T follicular helper cell (primary cell): Measurements from ENCODE around the gene CCDC73.
"Not testable (repeated sequence)": the region's sequence is repeated elsewhere in the genome, so short reads cannot be mapped to it uniquely, and the experiment has no call there.

Source experiments
- DNase-seq: peaks from one replicate; pipeline ENCODE4 v3.0.0-alpha.2; 2020; ENCODE audit warnings: low read depth
- total RNA-seq, 2 experiments: gene quantifications; one replicate each; lab custom pipeline; 2026; lab: John Stamatoyannopoulos, UW

CCDC73 gene
- total RNA-seq = 0 to 0.17 reads per million in 2 experiments

DNA sequence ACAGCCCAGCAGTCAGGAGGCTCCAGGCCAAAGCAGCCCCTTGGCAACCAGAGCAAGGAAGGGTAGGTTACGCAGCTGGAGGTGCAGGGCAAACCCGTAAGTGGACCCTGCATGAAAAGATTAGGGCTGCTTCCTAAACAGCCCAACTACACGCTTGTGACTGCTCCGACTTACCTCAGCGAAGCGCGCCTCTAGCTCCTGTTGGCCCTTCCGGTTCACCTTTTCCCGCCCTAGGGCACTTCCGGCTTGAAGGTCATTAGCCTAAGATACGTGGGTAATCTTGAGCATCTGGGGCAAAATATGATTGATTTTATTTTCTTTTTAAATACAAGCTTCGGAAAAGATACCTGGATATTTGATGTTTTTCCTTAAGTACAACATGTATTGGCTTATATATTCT lies at the start of gene CCDC73:
Gene CCDC73 (minus strand): TSS at position 224 of the 400 bp plus-strand sequence. CDS start 34,419 bp downstream, outside the sequence.
- no peak for DNase-seq

GRCh38 chr11:32843544-32843943 lies 49.1 kb upstream of the CCDC73 start:
- DNase-seq = no peak

GRCh38 chr11:32840587-32840986 lies 46.1 kb upstream of the CCDC73 start:
- no peak for DNase-seq

GRCh38 chr11:32839308-32839707 lies 44.8 kb upstream of the CCDC73 start:
- DNase-seq = no peak

DNA sequence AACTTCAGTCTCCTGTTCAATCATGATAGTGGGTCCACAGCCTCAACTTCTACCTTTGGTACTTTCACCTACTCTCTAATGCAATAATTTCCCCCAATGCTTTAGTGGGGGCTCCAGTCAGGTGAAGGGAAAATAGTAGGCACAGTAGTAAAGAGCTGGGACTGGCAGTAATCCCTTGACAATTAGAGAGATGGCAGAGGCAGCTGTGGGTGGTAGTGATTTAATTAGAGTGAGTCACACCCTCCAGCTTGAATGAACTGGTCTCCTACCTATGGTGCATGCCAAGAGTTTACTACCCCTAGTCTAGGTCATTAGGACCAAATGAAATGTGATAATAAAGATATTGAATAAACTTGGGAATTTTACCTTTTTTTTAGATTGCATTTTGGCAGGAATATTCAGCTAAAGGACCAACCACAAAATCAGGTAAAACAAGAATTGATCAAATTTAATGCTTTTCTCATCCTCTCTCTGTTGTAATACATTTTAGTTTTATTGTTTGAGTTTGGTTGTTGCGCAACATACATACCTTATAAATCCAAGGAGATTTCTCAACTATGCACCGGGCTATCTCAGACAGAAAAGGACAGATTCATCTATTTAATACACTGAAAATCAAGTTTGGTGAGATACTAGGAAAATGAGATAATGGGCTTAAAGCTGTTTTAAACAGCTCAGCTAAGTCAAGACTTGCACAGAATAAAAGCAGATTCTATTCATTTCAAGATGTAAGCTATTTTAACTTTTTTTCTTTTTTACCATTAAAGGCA lies 44.2 kb upstream of the CCDC73 start:
- DNase-seq = no peak

- no peak for DNase-seq
Observed at GRCh38 chr11:32836946-32837345, 42.5 kb upstream of the CCDC73 start.

- DNase-seq = no peak
Observed at GRCh38 chr11:32833921-32834320, 39.5 kb upstream of the CCDC73 start.

- no peak for DNase-seq
Observed at GRCh38 chr11:32831221-32831620, 36.8 kb upstream of the CCDC73 start.

GRCh38 chr11:32830796-32831195 lies 36.3 kb upstream of the CCDC73 start:
- DNase-seq = no peak

- no peak for DNase-seq
Observed at GRCh38 chr11:32830413-32830738, 35.9 kb upstream of the CCDC73 start.

DNA sequence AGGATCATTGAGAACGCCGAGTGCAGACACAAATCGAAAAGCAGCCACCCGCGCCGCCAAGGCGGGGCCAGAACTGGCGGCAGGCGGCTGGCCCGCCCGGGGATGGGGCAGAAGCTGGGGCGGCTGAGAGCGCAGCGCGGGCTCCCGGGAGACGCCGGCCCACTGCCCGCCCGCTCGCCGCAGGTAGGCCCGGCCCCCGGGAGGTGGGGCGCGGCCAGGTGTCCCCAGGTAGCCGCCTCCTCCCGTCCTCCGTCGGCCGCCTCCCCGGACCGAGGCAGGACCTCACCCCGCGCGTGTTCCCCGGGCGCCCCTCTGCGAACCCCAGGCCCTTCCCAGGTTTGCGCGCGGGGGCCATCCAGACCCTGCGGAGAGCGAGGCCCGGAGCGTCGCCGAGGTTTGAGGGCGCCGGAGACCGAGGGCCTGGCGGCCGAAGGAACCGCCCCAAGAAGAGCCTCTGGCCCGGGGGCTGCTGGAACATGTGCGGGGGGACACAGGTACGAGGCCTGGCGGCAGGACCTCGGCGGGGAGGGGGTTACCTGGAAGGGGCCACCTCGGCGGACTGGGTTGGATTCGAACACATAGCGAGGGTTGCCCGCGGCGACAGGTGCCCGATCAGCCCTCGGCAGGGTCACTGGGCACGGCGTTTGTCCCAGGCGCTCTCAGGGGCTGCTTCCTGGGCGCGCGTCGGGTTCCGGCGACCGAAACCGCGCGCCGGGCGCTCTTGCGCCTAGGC lies 35.4 kb upstream of the CCDC73 start, which contains the start of gene PRRG4:
Gene PRRG4 (plus strand): TSS at position 248 of the 733 bp plus-strand sequence. CDS start 603 bp downstream, outside the sequence.
- no peak for DNase-seq

- DNase-seq = no peak
Observed at GRCh38 chr11:32829157-32829679, 34.8 kb upstream of the CCDC73 start.

DNA sequence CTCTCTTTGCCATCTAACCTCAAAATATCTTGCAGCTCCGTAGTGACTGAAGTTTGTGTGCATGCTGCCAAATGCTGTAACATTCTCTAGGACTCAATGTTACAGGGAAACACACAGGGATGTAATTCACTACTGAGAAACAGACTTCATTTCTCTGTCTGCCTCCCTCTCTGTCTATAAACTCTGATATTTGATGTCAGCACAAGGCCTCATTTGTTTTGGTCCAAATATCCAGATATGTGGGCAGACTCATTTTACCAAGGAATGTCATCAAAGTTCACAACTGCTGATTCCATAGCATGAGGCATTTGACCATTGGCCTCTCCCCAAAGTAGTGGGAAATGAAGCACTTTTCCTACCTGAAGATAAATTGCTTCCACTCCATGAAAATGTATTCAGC lies 32.8 kb upstream of the CCDC73 start:
- DNase-seq = no peak

DNA sequence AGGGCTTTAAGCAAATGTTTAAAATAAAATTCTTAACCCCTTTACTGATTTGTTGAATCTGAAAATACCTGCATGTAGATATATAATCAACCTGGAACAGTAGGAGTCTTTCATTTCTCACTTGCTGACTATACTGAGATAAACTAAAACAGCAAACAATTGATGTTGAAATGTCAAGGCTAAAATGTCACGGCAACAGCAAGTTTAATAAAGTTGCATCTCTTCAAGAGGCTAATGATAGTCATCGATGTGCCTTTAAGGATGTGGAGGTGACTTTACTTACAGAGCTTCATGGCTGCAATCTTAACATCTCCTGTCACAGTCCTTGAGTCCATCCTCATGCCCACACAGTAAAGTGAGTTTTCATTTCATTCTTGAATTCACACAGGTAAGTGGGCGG lies 31.7 kb upstream of the CCDC73 start:
- DNase-seq = no peak

DNA sequence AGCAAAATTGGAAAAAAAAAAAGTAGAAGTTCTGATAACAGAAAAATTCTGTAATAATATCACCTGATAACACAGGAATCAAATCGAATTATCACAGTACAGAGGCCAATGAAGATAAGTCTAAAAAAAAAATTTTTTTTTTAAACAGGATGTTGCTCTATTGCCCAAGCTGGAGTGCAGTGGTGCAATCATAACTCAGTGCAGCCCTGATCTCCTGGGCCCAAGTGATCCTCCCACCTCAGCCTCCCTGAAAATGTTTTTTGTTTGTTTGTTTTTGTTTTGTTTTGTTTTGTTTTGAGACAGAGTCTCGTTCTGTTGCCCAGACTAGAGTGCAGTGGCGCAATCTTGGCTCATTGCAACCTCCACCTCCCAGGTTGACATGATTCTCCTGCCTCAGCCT lies 29.2 kb upstream of the CCDC73 start:
- not testable (repeated sequence) for DNase-seq

GRCh38 chr11:32821917-32822560 lies 27.6 kb upstream of the CCDC73 start:
- DNase-seq = no peak

DNA sequence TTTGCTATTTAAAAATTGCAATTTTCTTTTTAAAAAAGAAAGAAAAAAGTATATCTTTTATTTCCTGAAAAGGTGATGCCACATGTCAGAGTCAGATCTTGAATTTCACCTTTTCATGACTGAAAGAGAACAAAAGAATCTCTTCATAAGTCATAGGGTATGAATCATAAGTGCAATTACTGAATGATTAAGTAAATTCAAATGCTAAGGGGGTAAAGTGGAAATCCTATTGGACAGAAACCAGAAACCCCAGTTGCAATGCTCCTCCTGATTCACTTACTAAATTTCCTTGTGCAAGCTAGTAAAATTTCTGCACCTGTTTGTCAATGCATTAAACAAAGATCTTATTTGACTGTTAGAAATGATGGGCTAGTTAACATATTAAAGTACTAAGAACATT lies 27.1 kb upstream of the CCDC73 start:
- no peak for DNase-seq

GRCh38 chr11:32820497-32820896 lies 26.0 kb upstream of the CCDC73 start:
- DNase-seq = no peak

- no peak for DNase-seq
Observed at GRCh38 chr11:32819187-32819586, 24.7 kb upstream of the CCDC73 start.

GRCh38 chr11:32817852-32818183 lies 23.4 kb upstream of the CCDC73 start:
- DNase-seq = no peak

DNA sequence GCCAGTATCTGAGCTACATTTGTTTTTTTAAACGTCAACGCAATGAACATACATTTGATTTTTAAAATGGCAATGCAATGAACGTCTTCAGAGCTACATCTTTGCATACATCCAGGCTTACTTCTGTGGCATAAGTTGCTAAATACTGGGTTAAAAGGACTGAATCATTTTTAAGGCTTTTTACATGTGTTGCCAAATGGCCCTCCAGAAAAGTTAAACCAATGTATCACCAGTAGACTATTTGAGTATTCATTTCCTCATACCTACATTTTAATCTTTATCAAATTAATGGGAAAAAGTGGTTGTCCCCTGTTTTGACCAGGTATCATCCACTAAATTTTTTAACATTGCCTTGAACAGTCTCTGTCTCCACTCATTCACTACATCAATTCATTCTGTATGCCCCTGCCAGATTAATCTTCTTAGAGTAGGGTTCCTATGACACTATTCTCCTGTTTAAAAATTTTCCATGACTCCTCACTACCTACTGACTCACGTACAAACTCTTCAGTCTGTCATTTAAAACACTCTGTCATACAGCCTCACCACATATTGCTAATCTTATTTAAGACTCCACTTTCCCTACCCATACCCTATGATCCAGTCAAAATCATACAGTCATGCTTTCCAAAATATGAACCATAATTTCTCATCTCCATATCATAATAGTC lies 22.9 kb upstream of the CCDC73 start:
- DNase-seq = no peak

GRCh38 chr11:32809313-32809712 lies 14.9 kb upstream of the CCDC73 start:
- DNase-seq = no peak
